T-helper 1 cell treated with Interleukin-12 subunit alpha and Interleukin-12 subunit beta and Interleukin-4 antibody, amounts not matched to agents 30 ng/mL and 1 ng/mL, for 36 hours (primary cell): ENCODE results near the gene VEPH1. TPM values are rescaled to one million over a fixed set of nuclear protein-coding genes. Genes with fewer than 3 reads are reported as not detected.

Experiments used
- intact Hi-C: fragments of 100-400 bp; cut with micrococcal nuclease; formaldehyde crosslinking; loops from one replicate; pipeline ENCODE4 v1.15.1; 2024
- total RNA-seq: library from RNA; stranded (reverse); gene quantifications from 2 replicates; pipeline ENCODE4 v1.2.3, GENCODE V29; 2022

Gene VEPH1
- total RNA-seq, 1 donor from 2014 or later, result not detected

DNA sequence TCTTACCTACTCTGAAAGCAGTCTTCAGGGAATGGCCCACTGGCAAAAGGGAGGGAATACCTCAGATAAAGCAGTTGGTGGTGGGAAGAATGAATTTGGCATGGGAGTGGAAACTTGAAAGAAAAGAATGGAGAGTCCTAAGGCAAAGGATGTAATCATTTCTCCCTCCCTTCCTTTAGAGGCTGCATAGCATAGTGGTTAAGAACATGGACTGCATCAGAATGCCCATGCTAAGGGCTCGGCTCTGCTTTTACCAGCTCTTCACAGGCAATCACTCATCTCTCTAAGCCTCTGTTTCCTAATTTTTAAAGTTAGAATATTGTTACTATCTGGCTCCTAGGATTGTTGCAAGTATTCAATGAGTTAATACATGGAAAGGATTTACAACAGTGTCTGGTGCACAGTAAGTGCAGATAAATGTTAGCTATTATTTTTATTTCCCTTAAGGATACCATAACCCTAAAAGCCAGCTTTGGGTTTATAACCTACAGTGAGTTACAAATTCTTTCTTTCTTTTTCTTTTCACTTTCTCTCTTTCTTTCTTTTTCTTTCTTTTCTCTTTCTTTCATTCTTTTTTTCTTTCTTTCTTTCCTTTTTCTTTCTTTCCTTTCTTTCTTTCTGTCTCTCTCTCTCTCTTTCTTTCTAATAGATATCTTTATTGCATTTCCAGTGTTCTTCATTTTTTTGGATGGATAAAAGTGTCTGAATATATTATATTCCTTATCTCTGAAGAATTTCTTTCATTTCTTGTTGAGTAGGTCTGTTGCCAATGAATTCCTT is 23.6 kb downstream of the VEPH1 start:
- intact Hi-C loops, result no loop called here

DNA sequence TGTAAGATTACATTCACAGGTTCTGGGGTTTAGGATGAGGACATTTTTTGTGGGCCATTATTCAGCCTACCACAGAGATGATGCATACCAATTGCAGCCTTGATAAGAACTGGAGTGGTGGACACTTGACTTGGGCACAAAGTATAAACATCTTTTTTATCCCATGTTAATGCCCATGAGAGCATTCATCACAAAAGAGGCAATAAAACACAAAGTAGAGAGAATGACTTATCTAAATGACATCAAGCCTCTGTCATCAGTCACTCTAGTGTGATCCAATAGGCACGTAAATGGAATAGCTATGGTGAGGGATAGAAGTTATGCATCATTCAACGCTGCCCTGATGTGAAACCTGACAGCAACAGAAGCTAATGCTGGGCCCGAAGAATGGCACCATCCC is 25.8 kb downstream of the VEPH1 start:
- intact Hi-C loops, result no loop called here

GRCh38 chr3:157475921-157476414 is 27.2 kb downstream of the VEPH1 start:
- intact Hi-C loops, result no loop called here

DNA sequence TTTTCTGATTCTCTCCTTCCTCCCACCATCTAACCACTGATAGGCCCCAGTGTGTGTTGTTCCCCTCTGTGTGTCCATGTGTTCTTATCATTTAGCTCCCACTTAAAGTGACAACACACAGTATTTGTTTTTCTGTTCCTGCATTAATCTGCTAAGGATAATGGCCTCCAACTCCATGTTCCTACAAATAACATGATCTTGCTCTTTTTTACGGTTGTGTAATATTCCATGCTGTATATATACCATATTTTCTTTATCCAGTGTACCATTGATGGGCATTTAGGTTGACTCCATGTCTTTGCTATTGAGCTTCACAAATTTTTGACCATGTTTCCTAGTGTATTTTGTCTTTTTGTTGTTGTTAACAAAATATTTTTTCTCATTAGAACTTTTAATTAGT is 30.6 kb downstream of the VEPH1 start:
- intact Hi-C loops, result no loop called here

GRCh38 chr3:157471064-157471463 is 32.2 kb downstream of the VEPH1 start:
- intact Hi-C loops, result no loop called here

DNA sequence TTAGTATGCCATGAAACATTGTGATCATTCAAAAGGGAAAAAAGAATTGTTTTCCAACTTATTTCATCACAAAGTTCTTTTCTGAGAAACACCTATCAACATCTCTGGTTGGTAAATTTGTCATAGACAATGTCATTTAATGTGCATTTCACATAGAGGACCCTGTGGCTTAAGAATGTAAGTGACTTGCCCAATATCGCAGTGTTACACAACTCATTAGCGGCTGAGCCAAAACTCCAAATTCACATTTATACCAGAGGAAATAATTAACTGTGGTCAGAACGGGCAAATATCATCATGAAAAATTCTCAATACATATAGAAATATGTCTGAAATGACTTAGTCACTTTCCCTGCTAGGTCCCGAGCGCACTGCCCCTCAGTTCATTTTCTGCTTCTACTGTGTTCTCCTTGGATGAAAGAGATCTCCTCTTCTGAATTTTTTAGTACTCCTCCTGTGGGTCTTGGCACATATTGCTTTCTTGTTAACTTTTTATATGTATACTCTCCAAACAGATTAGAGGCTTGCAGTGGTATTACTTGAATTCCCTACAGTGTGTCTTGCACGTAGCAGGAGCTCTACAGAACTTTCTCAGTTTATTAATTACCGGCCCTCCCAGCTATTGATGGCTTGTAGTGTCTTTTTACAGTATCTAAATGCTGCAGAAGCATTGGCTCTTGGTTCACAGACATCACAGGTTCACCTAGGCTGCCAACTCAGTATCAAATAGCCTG is 33.5 kb downstream of the VEPH1 start:
- intact Hi-C loops, result no loop called here

DNA sequence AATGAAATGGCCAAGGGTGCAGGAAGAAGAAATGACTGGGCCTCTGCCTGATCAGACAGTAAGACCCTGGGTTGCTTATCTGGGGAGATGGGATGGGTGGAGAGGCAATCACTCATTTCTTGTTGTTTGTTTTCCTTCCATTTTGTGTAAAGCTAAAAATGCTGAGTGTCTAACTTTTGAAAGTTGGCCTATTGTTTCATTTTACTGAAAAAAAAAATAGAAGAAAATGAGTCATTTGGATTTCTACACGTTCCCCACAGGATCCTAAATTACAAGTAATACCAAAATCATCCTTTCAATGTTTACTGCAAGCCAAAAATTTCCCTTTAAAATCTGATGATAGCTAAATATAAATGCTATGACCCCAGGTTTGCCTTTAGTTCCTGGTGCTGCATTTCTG is 36.0 kb downstream of the VEPH1 start:
- intact Hi-C loops, result no loop called here

GRCh38 chr3:157465741-157466140 is 37.5 kb downstream of the VEPH1 start:
- intact Hi-C loops, result no loop called here

- intact Hi-C loops, result no loop called here
Observed at GRCh38 chr3:157464321-157464720, 38.9 kb downstream of the VEPH1 start.

DNA sequence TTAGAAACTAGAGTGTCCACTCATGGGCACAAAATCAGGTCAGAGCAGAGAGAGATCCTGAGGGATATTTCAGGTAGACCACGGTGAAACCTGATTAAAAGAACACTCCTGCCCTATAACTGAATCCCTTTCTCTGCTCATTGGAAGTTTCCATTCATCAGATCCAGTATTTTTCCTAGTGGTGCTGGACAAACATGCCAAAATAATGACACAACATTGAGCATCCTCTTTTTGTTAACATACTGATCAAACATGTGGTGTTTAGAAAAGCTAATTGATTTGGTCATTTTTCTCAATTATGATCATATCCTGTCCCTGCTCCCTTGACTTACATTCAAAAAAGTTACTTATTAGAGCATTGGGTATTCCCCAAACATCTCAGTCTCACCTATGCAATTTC is 39.4 kb downstream of the VEPH1 start:
- intact Hi-C loops, result no loop called here

GRCh38 chr3:157460253-157460652 is 43.0 kb downstream of the VEPH1 start:
- intact Hi-C loops, result no loop called here

DNA sequence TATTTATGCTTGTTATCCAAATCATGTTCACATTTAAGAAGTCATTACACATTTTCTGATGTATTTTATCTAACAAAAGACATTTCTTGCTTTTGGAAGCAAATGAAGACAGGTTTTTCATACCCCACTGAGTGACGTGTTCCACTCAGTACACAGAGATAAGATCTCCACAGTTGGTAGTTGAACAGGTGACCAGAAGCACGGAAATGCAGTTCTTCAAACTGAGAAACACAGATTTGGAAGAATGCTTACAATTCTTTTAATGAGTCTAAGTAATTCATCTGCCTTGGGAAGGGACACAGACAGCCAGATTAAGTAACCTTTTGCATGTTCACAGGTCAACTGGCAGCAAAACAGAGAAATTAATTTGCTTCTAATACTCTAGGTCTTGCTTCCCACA is 43.5 kb downstream of the VEPH1 start:
- intact Hi-C loops, result no loop called here

DNA sequence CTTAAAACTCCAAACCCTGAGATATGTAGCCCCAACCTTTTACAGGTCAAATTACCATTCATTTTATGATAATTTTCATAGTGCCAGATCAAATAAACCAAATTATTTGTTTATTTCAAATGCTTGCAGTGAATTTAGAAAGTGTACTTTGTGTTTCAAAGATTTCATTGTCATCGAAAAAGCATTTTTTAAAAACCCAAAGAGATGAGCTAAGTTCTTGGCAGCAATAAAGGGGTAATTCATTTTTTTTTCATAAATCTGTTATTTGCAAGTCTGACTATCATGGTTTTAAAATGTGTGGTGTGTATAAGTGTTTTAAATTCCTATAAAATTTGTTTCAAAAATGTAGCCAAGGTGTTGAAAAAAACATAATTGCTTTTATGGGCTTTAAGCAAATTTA is 49.4 kb downstream of the VEPH1 start:
- intact Hi-C loops, result no loop called here

DNA sequence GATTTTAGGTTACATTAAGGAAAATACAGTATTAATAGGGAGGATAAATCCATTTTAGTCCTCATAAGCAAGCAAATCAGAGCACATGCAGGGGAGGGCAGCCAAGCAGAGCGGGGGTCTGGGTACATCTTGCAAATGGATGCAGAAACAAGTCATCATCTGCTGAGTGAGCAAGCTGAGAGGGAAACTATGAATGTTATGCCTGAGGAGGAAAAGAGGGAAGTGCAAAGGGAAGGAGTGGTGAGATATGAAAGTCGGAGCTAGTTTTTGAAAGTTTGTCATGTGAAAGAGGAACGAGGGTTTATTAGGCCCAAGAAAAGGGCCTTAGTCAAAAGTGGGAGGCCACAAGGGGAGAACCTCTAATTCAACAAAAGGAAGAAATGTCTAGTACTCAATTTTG is 51.1 kb downstream of the VEPH1 start:
- intact Hi-C loops, result no loop called here

DNA sequence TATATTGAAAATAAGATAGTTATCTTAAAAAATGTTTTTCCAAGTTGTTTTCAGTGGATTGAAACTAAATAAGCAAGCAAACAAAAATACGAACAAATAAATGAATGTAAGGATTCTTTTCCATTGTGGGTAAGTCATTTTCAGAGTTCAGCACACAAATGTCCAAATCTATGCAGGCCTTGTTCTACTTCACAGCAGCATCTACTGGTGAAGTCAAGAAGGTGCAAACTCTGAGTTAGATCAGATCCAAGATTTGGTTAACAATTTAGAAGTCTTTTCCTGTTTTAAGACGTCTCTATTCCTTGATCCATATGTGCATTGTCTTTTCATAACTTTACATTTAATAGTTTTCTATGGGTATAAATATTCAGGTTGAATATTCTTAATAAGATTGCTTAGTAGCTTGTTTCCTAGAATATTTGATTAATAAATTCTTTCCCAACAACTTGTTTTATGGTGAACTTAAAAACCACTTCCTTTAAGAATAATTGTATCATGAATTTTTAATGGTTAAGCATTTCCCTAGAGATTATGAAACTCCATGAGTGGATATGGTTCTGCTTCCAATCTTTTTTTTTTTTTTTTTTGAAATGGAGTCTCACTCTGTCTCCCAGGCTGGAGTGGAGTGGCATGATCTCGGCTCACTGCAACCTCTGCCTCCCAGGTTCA is 56.1 kb downstream of the VEPH1 start:
- intact Hi-C loops, result no loop called here

DNA sequence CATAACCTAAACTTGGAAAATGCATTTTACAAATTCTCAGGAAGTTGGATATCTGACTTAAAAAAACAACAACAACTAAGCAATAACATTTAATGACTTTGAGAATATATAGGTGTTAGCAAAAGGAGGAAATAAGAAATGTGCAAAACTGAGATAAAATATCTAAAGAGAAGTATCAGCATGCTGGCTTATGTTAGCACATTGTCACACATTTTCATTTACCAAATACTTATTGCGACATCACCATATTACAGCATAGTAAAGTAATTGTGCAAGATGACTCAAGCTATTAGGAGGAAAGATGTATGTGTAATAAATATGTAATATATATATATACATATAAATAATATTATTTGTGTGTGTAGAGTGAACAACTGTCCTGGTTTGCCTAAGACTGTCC is 57.4 kb downstream of the VEPH1 start:
- intact Hi-C loops, result no loop called here

DNA sequence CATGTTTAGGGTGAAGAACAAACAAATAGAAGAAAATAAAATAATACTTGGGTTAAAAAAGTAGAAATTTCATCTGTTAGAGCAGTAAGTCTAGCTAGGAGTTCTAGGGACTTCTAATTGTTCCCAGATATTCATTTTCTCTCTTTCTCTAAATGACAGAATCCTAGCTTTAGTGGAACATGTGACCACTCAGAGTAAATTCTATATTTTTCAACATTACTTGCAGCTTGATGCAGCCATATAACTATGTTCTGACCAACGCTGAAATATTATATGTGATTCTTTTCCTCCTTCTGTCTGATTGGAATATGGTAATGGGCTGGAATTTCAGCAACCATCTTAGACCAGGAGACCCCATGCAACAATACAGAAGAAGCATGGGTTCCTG is 58.4 kb downstream of the VEPH1 start:
- intact Hi-C loops, result no loop called here

GRCh38 chr3:157443905-157444796 is 59.1 kb downstream of the VEPH1 start:
- intact Hi-C loops, result no loop called here

DNA sequence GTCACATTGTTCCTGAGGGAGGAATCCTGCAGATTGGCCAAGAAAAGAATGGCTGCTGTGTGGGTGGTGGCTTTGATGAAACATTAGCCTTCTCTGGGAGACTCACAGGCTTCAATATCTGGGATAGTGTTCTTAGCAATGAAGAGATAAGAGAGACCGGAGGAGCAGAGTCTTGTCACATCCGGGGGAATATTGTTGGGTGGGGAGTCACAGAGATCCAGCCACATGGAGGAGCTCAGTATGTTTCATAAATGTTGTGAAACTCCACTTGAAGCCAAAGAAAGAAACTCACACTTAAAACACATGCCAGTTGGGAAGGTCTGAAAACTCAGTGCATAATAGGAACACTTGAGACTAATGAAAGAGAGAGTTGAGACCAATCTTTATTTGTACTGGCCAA is 60.5 kb downstream of the VEPH1 start:
- intact Hi-C loops, result no loop called here

- intact Hi-C loops, result no loop called here
Observed at GRCh38 chr3:157441102-157441624, 62.1 kb downstream of the VEPH1 start.

DNA sequence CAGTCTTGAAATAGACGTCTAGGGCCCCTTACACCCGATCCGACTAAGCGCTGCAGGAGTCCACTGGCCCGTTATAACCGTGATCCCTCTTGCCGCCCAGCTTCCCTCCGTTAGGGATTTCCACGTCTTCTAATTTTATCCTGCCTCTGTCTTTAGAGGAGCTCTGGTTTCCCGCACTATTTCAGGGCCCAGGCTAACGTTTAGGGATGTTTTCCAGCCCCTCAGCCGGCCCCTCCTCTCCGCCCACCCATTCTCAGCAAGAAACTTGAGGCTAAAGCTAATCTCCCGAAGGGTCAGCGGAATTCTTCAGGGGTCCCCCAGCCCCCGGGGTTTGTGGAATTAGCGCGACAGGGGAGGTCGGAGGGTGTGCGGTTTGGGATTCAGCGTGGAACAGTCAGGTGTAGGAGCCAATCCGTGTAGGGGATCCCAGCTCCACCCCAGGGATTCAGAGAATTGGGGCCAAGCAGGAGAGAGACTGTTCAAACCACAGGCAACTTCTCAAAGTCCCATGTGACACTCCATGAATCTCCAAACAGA is 65.0 kb downstream of the VEPH1 start:
- intact Hi-C loops, result no loop called here
